D721Med (cell line): ENCODE results near the gene CARS2.
"Not testable (repeated sequence)": the region's sequence is repeated elsewhere in the genome, so short reads cannot be mapped to it uniquely, and the experiment has no call there.

Experiments used
- DNase-seq: peaks from one replicate; pipeline ENCODE4 v3.0.0; 2011; ENCODE audit warnings: low spot score; ENCODE audit not compliant: insufficient read length
- FAIRE-seq: peaks from 2 replicates; lab custom pipeline; 2011; peaks lifted over from hg19 to GRCh38; lab: Jason Lieb, UNC
- CTCF ChIP-seq: IDR thresholded peaks from 2 replicates; pipeline ENCODE4 v1.5.1; 2012; ENCODE audit warnings: mild to moderate bottlenecking, control low read depth; ENCODE audit not compliant: insufficient read depth; ENCODE audit errors: missing control alignments

CARS2 gene

GRCh38 chr13:110699148-110700145, 6.5 kb downstream of the CARS2 start:
- FAIRE-seq, result no peak
- no peak for DNase-seq
- no peak for TF ChIP-seq CTCF

DNA sequence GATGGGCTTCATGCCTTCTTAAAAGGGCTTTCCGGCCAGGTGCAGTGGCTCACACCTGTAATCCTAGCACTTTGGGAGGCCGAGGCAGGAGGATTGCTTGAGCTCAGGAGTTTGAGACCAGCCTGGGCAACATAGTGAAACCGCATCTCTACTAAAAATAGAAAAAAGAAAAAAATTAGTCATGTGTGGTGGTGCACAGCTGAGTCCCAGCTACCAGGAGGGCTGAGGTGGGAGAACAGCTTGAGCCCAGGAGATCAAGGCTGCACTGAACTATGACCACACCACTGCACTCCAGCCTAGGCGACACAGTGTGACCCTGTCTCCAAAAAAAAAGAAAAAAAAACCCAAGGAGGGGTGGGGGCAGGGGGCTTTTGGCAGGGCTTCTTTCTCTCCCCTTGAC, 7.2 kb downstream of the CARS2 start:
- no peak for TF ChIP-seq CTCF
- no peak for FAIRE-seq
- no peak for DNase-seq

DNA sequence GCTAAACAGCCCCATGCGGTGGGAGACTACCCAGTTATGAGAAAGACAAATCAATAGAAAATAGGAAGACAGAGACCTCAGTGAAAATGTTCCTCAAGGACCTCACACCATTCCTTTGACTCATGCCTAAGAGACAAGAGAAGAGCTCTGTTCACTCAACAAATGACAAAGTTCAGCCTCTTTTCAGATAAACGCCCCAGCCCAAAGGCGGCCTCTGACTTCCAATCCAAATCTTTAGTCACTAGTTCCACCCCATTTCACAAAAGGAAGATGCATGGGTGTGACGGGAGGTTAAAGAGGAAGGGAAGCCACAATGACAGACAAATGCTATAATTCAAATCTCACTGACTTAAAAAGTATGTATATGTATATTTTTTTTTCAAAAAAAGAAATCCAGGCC, 8.1 kb downstream of the CARS2 start:
- no peak for TF ChIP-seq CTCF
- FAIRE-seq (no peak), DNase-seq (no peak)

GRCh38 chr13:110696776-110697175, 9.1 kb downstream of the CARS2 start:
- DNase-seq (no peak), FAIRE-seq (no peak)
- TF ChIP-seq CTCF, result no peak

- not testable (repeated sequence) for FAIRE-seq, DNase-seq
Measured at GRCh38 chr13:110695774-110696173, 10.1 kb downstream of the CARS2 start.

- DNase-seq (no peak), FAIRE-seq (no peak)
- no peak for TF ChIP-seq CTCF
Measured at GRCh38 chr13:110690516-110690915, 15.4 kb downstream of the CARS2 start.

GRCh38 chr13:110689711-110690110, 16.2 kb downstream of the CARS2 start:
- no peak for TF ChIP-seq CTCF
- FAIRE-seq, result no peak
- no peak for DNase-seq
